Measurements from ENCODE around the gene PKD2.
A peak's percentile ranks its signal among the peaks of the same experiment; 100 is the strongest.
"Not testable (repeated sequence)": the region's sequence is repeated elsewhere in the genome, so short reads cannot be mapped to it uniquely, and the experiment has no call there.

Gene PKD2

GRCh38 chr4:87989765-87990164 is 17.7 kb upstream of the PKD2 start:
- no peak for DNase-seq

- DNase-seq = no peak
Observed at GRCh38 chr4:87995435-87995834, 12.0 kb upstream of the PKD2 start.

- DNase-seq = not testable (repeated sequence)
Observed at GRCh38 chr4:87999191-87999691, 8.2 kb upstream of the PKD2 start.

GRCh38 chr4:88001871-88002270 is 5.6 kb upstream of the PKD2 start:
- DNase-seq = no peak

GRCh38 chr4:88002786-88003185 is 4.6 kb upstream of the PKD2 start:
- DNase-seq = peak; percentile 29

GRCh38 chr4:88003261-88003660 is 4.2 kb upstream of the PKD2 start:
- no peak for DNase-seq

GRCh38 chr4:88005076-88005475 is 2.4 kb upstream of the PKD2 start:
- no peak for DNase-seq

GRCh38 chr4:88005946-88006345 is 1.5 kb upstream of the PKD2 start:
- no peak for DNase-seq

- DNase-seq = no peak
Observed at GRCh38 chr4:88006956-88007303, 505 bp upstream of the PKD2 start.

- DNase-seq = peak; percentile 15
Observed at GRCh38 chr4:88008122-88008742, 797 bp downstream of the PKD2 start.

GRCh38 chr4:88008743-88009171 is 1.3 kb downstream of the PKD2 start:
- DNase-seq = no peak

- DNase-seq = no peak
Observed at GRCh38 chr4:88009871-88010270, 2.4 kb downstream of the PKD2 start.

GRCh38 chr4:88010966-88011365 is 3.5 kb downstream of the PKD2 start:
- no peak for DNase-seq

- DNase-seq = no peak
Observed at GRCh38 chr4:88012647-88013046, 5.2 kb downstream of the PKD2 start.

- no peak for DNase-seq
Observed at GRCh38 chr4:88014386-88014905, 7.0 kb downstream of the PKD2 start.

- no peak for DNase-seq
Observed at GRCh38 chr4:88015659-88016295, 8.3 kb downstream of the PKD2 start.

GRCh38 chr4:88017516-88018297 is 10.3 kb downstream of the PKD2 start:
- no peak for DNase-seq

GRCh38 chr4:88018466-88018865 is 11.0 kb downstream of the PKD2 start:
- no peak for DNase-seq

- DNase-seq = no peak
Observed at GRCh38 chr4:88021824-88022223, 14.4 kb downstream of the PKD2 start.

- DNase-seq = no peak
Observed at GRCh38 chr4:88022289-88022688, 14.9 kb downstream of the PKD2 start.

- not testable (repeated sequence) for DNase-seq
Observed at GRCh38 chr4:88025868-88026661, 18.6 kb downstream of the PKD2 start.

- no peak for DNase-seq
Observed at GRCh38 chr4:88027611-88028608, 20.5 kb downstream of the PKD2 start.

All from NCI-H2029 (cell line).